PC-3 (cell line): ENCODE data around the gene TRPM2. TPM values are rescaled to one million over a fixed set of nuclear protein-coding genes. Genes with fewer than 3 reads are reported as not detected.

Source experiments
- ATAC-seq: fragments of 200-7000 bp; cut with Tn5 transposase; 2 replicates; pipeline ENCODE4 v1.9.1; 2020; ENCODE audit warnings: mild to moderate bottlenecking, moderate library complexity
- BruUV-seq: library from RNA; stranded (reverse); fragments of 400-500 nt; replicated peaks from 2 replicates; lab custom pipeline; 2021; lab: Mats Ljungman, UMichigan
- CTCF ChIA-PET: fragments of 300-600 bp; sonication (Branson Sonifier 250); formaldehyde crosslinking; loops from one replicate; lab custom pipeline; 2022; ENCODE audit warnings: antibody characterized with exemption; lab: Charles Lee
- POLR2A ChIA-PET: fragments of 300-600 bp; sonication (Branson Sonifier 250); formaldehyde crosslinking; loops from one replicate; lab custom pipeline; 2022; ENCODE audit warnings: antibody characterized with exemption; ENCODE audit not compliant: unreplicated experiment; lab: Charles Lee
- DNase-seq: peaks from one replicate; pipeline ENCODE4 v3.0.0-alpha.2; 2015
- H2AFZ ChIP-seq: fragments of 300-600 bp; sonication (generic); 2 replicates; pipeline ENCODE4 v1.6.0; 2016; ENCODE audit warnings: antibody characterized with exemption, low read length
- H3F3A ChIP-seq: fragments of 300-600 bp; sonication (generic); one replicate; pipeline ENCODE4 v1.6.0; 2017; ENCODE audit warnings: antibody characterized with exemption, low read length, control low read depth, mild to moderate bottlenecking; ENCODE audit not compliant: unreplicated experiment
- H3K27ac ChIP-seq: fragments of 300-600 bp; sonication (generic); 2 replicates; pipeline ENCODE4 v1.5.1; 2016; ENCODE audit warnings: mild to moderate bottlenecking, low read length
- H3K27me3 ChIP-seq: fragments of 300-600 bp; sonication (generic); 2 replicates; pipeline ENCODE4 v1.6.1; 2016; ENCODE audit warnings: low read length, mixed read lengths
- H3K36me3 ChIP-seq: fragments of 300-600 bp; sonication (generic); 2 replicates; pipeline ENCODE4 v1.6.1; 2016; ENCODE audit warnings: low read depth, mixed run types, low read length, mixed read lengths
- H3K4me1 ChIP-seq: fragments of 300-600 bp; sonication (generic); 2 replicates; pipeline ENCODE4 v1.5.1; 2016; ENCODE audit warnings: low read length; ENCODE audit not compliant: insufficient read depth
- H3K4me2 ChIP-seq: fragments of 300-600 bp; sonication (generic); 2 replicates; pipeline ENCODE4 v1.6.0; 2016; ENCODE audit warnings: low read length
- H3K4me3 ChIP-seq: fragments of 300-600 bp; sonication (generic); 2 replicates; pipeline ENCODE4 v1.5.1; 2016; ENCODE audit warnings: mild to moderate bottlenecking, low read length, mixed read lengths
- H3K79me2 ChIP-seq: fragments of 300-600 bp; sonication (generic); 2 replicates; pipeline ENCODE4 v1.6.1; 2017; ENCODE audit warnings: low read length, mixed read lengths
- H3K9ac ChIP-seq: fragments of 300-600 bp; sonication (generic); 2 replicates; pipeline ENCODE4 v1.6.0; 2016; ENCODE audit warnings: mild to moderate bottlenecking, low read length
- H3K9me2 ChIP-seq: fragments of 300-600 bp; sonication (generic); replicated peaks from 2 replicates; pipeline ENCODE4 v1.6.1; 2016; ENCODE audit warnings: mixed run types, low read length, mixed read lengths
- H3K9me3 ChIP-seq: fragments of 300-600 bp; sonication (generic); 2 replicates; pipeline ENCODE4 v1.6.1; 2016; ENCODE audit warnings: low read length, mixed read lengths
- H4K20me1 ChIP-seq: fragments of 300-600 bp; sonication (generic); 2 replicates; pipeline ENCODE4 v1.6.1; 2016; ENCODE audit warnings: low read length, mixed read lengths
- CTCF ChIP-seq: fragments of 300-600 bp; sonication (generic); conservative IDR thresholded peaks from 2 replicates; pipeline ENCODE4 v1.5.1; 2017; ENCODE audit warnings: antibody characterized with exemption, low read depth, mild to moderate bottlenecking, low read length
- EZH2 ChIP-seq: fragments of 300-600 bp; sonication (generic); IDR thresholded peaks from one replicate; pipeline ENCODE4 v1.6.1; 2017; ENCODE audit warnings: antibody characterized with exemption, mild to moderate bottlenecking, low read length; ENCODE audit not compliant: unreplicated experiment
- EZH2phosphoT487 ChIP-seq: fragments of 300-600 bp; sonication (generic); IDR thresholded peaks from 2 replicates; pipeline ENCODE4 v1.6.1; 2018; ENCODE audit warnings: mild to moderate bottlenecking, antibody characterized with exemption, low read length, borderline replicate concordance
- intact Hi-C: fragments of 100-400 bp; cut with micrococcal nuclease; formaldehyde crosslinking; loops from 2 replicates; pipeline ENCODE4 v1.9.0; 2023
- total RNA-seq: library from RNA; depleted of rRNA; stranded (reverse); fragments of >200 nt; gene quantifications from 2 replicates; pipeline ENCODE4 v1.2.3, GENCODE V29; 2014

Gene TRPM2
- total RNA-seq, 1 experiment from 2014 or later, result 50.0 TPM

DNA sequence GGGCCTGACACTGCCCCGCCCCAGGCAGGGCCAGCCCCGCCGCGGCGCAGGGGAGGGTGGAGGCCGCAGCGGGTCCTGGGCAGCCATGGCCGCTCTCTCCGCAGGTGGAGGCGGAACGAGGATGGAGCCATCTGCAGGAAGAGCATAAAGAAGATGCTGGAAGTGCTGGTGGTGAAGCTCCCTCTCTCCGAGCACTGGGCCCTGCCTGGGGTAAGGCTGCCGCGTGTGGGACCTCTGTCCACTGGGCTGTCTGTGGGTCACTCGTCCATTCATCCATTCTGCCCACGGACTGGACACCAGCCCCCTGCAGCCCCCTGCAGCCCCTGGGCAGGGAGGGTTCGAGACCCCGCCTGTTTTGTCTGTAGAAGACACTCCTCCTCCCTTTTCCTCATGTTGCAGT lies 83.5 kb downstream of the TRPM2 start:
- no peaks in the 10 kb centered on the region for H3K27me3 ChIP-seq
- no peak overlapping the region for H3K27ac ChIP-seq
- intact Hi-C loops, result no loop called here
- no TSS peak for BruUV-seq
- H3K9me2 ChIP-seq, result no peaks in the 10 kb centered on the region
- H3K4me3 ChIP-seq, result no peak overlapping the region
- H3K36me3 ChIP-seq, result no peaks in the 10 kb centered on the region
- no peak overlapping the region for H3K4me2 ChIP-seq
- no peak overlapping the region for H2AFZ ChIP-seq
- H3K4me1 ChIP-seq, result no peaks in the 10 kb centered on the region
- TF ChIP-seq CTCF (no peak), EZH2 (no peak), EZH2phosphoT487 (no peak)
- DNase-seq, result no peak
- CTCF ChIA-PET, result no interaction called here
- ATAC-seq, result no peak
- no peak overlapping the region for H3K9ac ChIP-seq
- POLR2A ChIA-PET, result no interaction called here
- no peaks in the 10 kb centered on the region for H3K9me3 ChIP-seq
- H3K79me2 ChIP-seq, result peaks cover 11% of the 10 kb centered on the region
- H3F3A ChIP-seq, result no peaks in the 10 kb centered on the region
- H4K20me1 ChIP-seq, result no peaks in the 10 kb centered on the region

- TF ChIP-seq EZH2, result no peak
- no peak for TF ChIP-seq CTCF
- TF ChIP-seq EZH2phosphoT487, result no peak
- no peaks in the 10 kb centered on the region for H3K27me3 ChIP-seq
- no peaks in the 10 kb centered on the region for H3K4me1 ChIP-seq
- no peaks in the 10 kb centered on the region for H3K9me2 ChIP-seq
- intact Hi-C loops, result no loop called here
- no peak overlapping the region for H3K27ac ChIP-seq
- H3K36me3 ChIP-seq, result no peaks in the 10 kb centered on the region
- no peak for DNase-seq
- no TSS peak for BruUV-seq
- no peaks in the 10 kb centered on the region for H3K9me3 ChIP-seq
- 0 out of 2 replicates have a peak, but pooled peaks cover 7% of the 10 kb centered on the region for H3K79me2 ChIP-seq
- no peak overlapping the region for H3K4me2 ChIP-seq
- no peaks in the 10 kb centered on the region for H3F3A ChIP-seq
- no peak overlapping the region for H2AFZ ChIP-seq
- no peak overlapping the region for H3K9ac ChIP-seq
- H4K20me1 ChIP-seq, result no peaks in the 10 kb centered on the region
- CTCF ChIA-PET, result no interaction called here
- no peak for ATAC-seq
- H3K4me3 ChIP-seq, result no peak overlapping the region
- POLR2A ChIA-PET, result no interaction called here
These were observed 83.9 kb downstream of the TRPM2 start for GRCh38 chr21:44437371-44437695.

DNA sequence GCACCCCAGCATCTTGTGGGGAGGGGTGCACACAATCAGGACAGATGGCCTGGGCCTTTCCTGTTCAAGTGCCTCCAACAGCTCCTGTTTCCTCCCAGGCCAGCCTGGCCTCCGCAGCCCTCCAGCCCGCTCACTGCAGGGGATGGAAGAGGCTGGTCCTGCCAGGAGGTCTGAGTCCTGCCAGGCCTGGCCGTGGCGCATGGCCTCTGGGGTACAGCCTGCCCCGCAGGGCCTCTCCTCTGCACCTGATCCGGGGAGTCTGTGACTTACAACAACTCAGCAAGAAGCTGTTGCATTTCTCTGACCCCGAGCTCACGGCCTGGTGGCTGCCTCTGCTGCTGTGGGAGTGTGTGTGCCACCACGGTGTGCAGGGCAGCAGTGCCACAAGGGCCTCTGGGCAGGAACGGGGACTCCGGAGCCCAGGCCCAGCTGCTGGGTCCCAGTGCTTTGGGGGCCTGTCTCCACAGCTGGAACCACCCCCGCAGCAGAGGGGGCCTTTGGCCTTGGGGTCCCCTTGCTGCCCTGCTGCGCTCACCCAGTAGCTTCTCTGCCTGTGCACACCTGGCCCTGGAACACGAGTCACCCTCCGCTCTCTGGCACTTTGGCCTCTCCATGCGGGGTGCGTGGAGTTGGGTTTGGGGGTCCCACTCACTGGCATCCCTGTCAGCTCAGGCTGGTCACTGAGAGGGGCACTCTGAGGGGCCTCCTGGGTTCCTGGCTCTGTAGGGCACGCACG lies 84.4 kb downstream of the TRPM2 start:
- Histone ChIP-seq H3K9me3 (no peaks in the 10 kb centered on the region), H3K4me2 (no peak overlapping the region), H3K4me1 (no peaks in the 10 kb centered on the region), H3K79me2 (0 out of 2 replicates have a peak, but pooled peaks cover 6% of the 10 kb centered on the region), H3F3A (no peaks in the 10 kb centered on the region), H3K27me3 (no peaks in the 10 kb centered on the region), H3K36me3 (no peaks in the 10 kb centered on the region), H2AFZ (no peak overlapping the region), H3K9ac (no peak overlapping the region), H3K27ac (no peak overlapping the region), H3K4me3 (no peak overlapping the region), H4K20me1 (no peaks in the 10 kb centered on the region), H3K9me2 (no peaks in the 10 kb centered on the region)
- DNase-seq, result no peak
- POLR2A ChIA-PET, result no interaction called here
- TF ChIP-seq EZH2, result no peak
- TF ChIP-seq EZH2phosphoT487, result no peak
- TF ChIP-seq CTCF, result no peak
- BruUV-seq, result no TSS peak
- ATAC-seq, result no peak
- CTCF ChIA-PET, result no interaction called here
- intact Hi-C loops, result no loop called here
